K562 (cell line): ENCODE data around the gene SLC1A5. TPM values are rescaled to one million over a fixed set of nuclear protein-coding genes. Genes with fewer than 3 reads are reported as not detected.

Source experiments
- ARHGAP35 ChIP-seq: fragments of 450-650 bp; IDR thresholded peaks from 2 replicates; pipeline ENCODE4 v1.6.1; 2018; ENCODE audit not compliant: partially characterized antibody
- CCAR2 ChIP-seq: fragments of 200-400 bp; formaldehyde crosslinking; IDR thresholded peaks from 2 replicates; pipeline ENCODE4 v1.6.1; 2017; ENCODE audit warnings: mild to moderate bottlenecking, low read depth, low read length
- CCNT2 ChIP-seq: IDR thresholded peaks from 2 replicates; pipeline ENCODE4 v1.6.1; 2011; ENCODE audit warnings: borderline replicate concordance, low read depth, mild to moderate bottlenecking, moderate library complexity, mixed read lengths, low read length; ENCODE audit not compliant: insufficient read length; ENCODE audit errors: extremely low read depth
- CREM ChIP-seq: IDR thresholded peaks from 2 replicates; pipeline ENCODE4 v1.6.1; 2014; ENCODE audit warnings: antibody characterized with exemption, low read depth
- CTCFL ChIP-seq: IDR thresholded peaks from 2 replicates; pipeline ENCODE4 v1.6.1; 2011; ENCODE audit warnings: borderline replicate concordance, low read depth, mild to moderate bottlenecking, moderate library complexity, low read length; ENCODE audit not compliant: insufficient read depth, poor library complexity, severe bottlenecking
- E2F3 ChIP-seq: fragments of 250-450 bp; sonication (Bioruptor Pico); IDR thresholded peaks from 2 replicates; pipeline ENCODE4 v1.4.0; 2020; ENCODE audit warnings: mild to moderate bottlenecking
- EZH2 ChIP-seq: IDR thresholded peaks from 2 replicates; pipeline ENCODE4 v1.6.1; 2012; ENCODE audit warnings: low read depth, mild to moderate bottlenecking, inconsistent platforms, low read length, borderline replicate concordance
- GATAD2B ChIP-seq: fragments of 450-650 bp; IDR thresholded peaks from 2 replicates; pipeline ENCODE4 v1.6.1; 2017; ENCODE audit warnings: mild to moderate bottlenecking, borderline replicate concordance
- ILK ChIP-seq: fragments of 450-650 bp; IDR thresholded peaks from 2 replicates; pipeline ENCODE4 v1.6.1; 2016; ENCODE audit warnings: missing genetic modification characterization, low read depth, mild to moderate bottlenecking, missing compliant biosample characterization, moderate library complexity, borderline replicate concordance
- NELFE ChIP-seq: IDR thresholded peaks from 2 replicates; pipeline ENCODE4 v1.6.1; 2011; ENCODE audit warnings: mild to moderate bottlenecking; ENCODE audit not compliant: insufficient read depth, insufficient read length
- NR3C1 ChIP-seq: sonication (generic); formaldehyde crosslinking; IDR thresholded peaks from 2 replicates; pipeline ENCODE4 v1.8.1; 2022; ENCODE audit warnings: missing genetic modification reagents
- NUFIP1 ChIP-seq: fragments of 450-650 bp; IDR thresholded peaks from 2 replicates; pipeline ENCODE4 v1.6.1; 2018; ENCODE audit not compliant: partially characterized antibody
- PHB2 ChIP-seq: fragments of 450-650 bp; IDR thresholded peaks from 2 replicates; pipeline ENCODE4 v1.6.1; 2017; ENCODE audit warnings: low read depth
- PHF20 ChIP-seq: fragments of 450-650 bp; IDR thresholded peaks from 2 replicates; pipeline ENCODE4 v1.6.1; 2018; ENCODE audit not compliant: partially characterized antibody
- PKNOX1 ChIP-seq: fragments of 450-650 bp; IDR thresholded peaks from 2 replicates; pipeline ENCODE4 v1.6.1; 2016
- PRPF4 ChIP-seq: fragments of 200-400 bp; formaldehyde crosslinking; IDR thresholded peaks from one replicate; pipeline ENCODE4 v1.6.1; 2017; ENCODE audit warnings: low read length, low read depth, mild to moderate bottlenecking; ENCODE audit not compliant: insufficient read depth, poor library complexity, severe bottlenecking
- RBM22 ChIP-seq: fragments of 200-400 bp; formaldehyde crosslinking; IDR thresholded peaks from 2 replicates; pipeline ENCODE4 v1.6.1; 2018; ENCODE audit warnings: low read length, low read depth; ENCODE audit not compliant: poor library complexity, severe bottlenecking
- RNF2 ChIP-seq: sonication (generic); IDR thresholded peaks from 2 replicates; pipeline ENCODE4 v1.6.1; 2016
- SP1 ChIP-seq: sonication (generic); formaldehyde crosslinking; IDR thresholded peaks from 2 replicates; pipeline ENCODE4 v1.8.1; 2022; ENCODE audit warnings: mild to moderate bottlenecking, missing genetic modification reagents
- SPI1 ChIP-seq: IDR thresholded peaks from 2 replicates; pipeline ENCODE4 v1.6.1; 2011; ENCODE audit warnings: low read depth, low read length, control low read depth, borderline replicate concordance
- STAG1 ChIP-seq: sonication (generic); formaldehyde crosslinking; IDR thresholded peaks from 2 replicates; pipeline ENCODE4 v1.5.0; 2020; ENCODE audit warnings: missing genetic modification reagents, borderline replicate concordance
- TAF1 ChIP-seq: IDR thresholded peaks from 2 replicates; pipeline ENCODE4 v1.6.1; 2011; ENCODE audit warnings: mild to moderate bottlenecking, low read length, moderate library complexity; ENCODE audit not compliant: insufficient read depth, control insufficient read depth, severe bottlenecking; ENCODE audit errors: extremely low read depth
- TSC22D4 ChIP-seq: fragments of 450-650 bp; IDR thresholded peaks from 2 replicates; pipeline ENCODE4 v1.6.1; 2016; ENCODE audit warnings: missing genetic modification characterization, missing biosample characterization, control low read depth
- USF1 ChIP-seq: sonication (generic); formaldehyde crosslinking; IDR thresholded peaks from 2 replicates; pipeline ENCODE4 v1.9.0; 2022; ENCODE audit warnings: mild to moderate bottlenecking, missing genetic modification reagents
- ZFP1 ChIP-seq: fragments of 450-650 bp; formaldehyde crosslinking; IDR thresholded peaks from 2 replicates; pipeline ENCODE4 v1.4.0; 2020; ENCODE audit warnings: mild to moderate bottlenecking, mixed read lengths
- ZNF77 ChIP-seq: fragments of 250-450 bp; sonication (Bioruptor Pico); IDR thresholded peaks from 2 replicates; pipeline ENCODE4 v1.5.0; 2020
- ZSCAN29 ChIP-seq: fragments of 450-650 bp; IDR thresholded peaks from 2 replicates; pipeline ENCODE4 v1.6.1; 2017
- polyA plus RNA-seq, 8 experiments: library from polyadenylated mRNA; depleted of rRNA in 4 of 8; stranded (reverse) in 5 of 8; unstranded in 3 of 8; fragments of >200 nt; fragmentation: Nextera tagmentation in 2 of 8; fragmentation: Illumina TruSeq in 1 of 8; extraction: Ambion mirVana in 2 of 8; extraction: Trizol in 1 of 8; gene quantifications; 2 replicates each; pipeline versions ENCODE4 v1.2.1 to v1.2.3, GENCODE V29; 2011 to 2014; ENCODE audit warnings: inconsistent platforms in 1 of 8, missing spikeins in 1 of 8
- total RNA-seq, 7 experiments: library from RNA; depleted of rRNA in 6 of 7; stranded (reverse); fragments of >200 nt in 6 of 7; fragmentation: Illumina TruSeq in 2 of 7; extraction: Trizol in 2 of 7; gene quantifications; 2 replicates each; pipeline versions ENCODE4 v1.2.1 to v1.2.3, GENCODE V29; 2011 to 2021; ENCODE audit warnings: low replicate concordance in 1 of 7

The SLC1A5 gene
- total and polyA plus RNA-seq, 9 of the 15 experiments (the other 6 are each of a cell fraction or from before 2014, with no cell fraction given): 31.2 to 417 (median 134) TPM

GRCh38 chr19:46788262-46788967 lies at the start of gene SLC1A5 (continued):
- TF ChIP-seq PKNOX1: peak; percentile 20; the same call in 1 of the 2 replicates
- TF ChIP-seq E2F3 (CRISPR knock-in tag): peak; percentile 95
- TF ChIP-seq CCNT2: peak; percentile 57
- TF ChIP-seq ZFP1: no peak
- no peak for TF ChIP-seq PHB2
- TF ChIP-seq CREM: peak; percentile 54
- TF ChIP-seq GATAD2B: no peak
- TF ChIP-seq PRPF4: peak; percentile 90
- TF ChIP-seq RNF2: peak; percentile 24; the same call in 1 of the 2 replicates
- no peak for TF ChIP-seq ILK (tag)
- TF ChIP-seq ARHGAP35: no peak
- TF ChIP-seq ZNF77 (CRISPR knock-in tag): no peak
- no peak for TF ChIP-seq ZSCAN29
- 0 out of 2 replicates have a peak, but pooled peaks have one; percentile 30 for TF ChIP-seq USF1 (CRISPR knock-in tag)
- TF ChIP-seq TSC22D4: no peak
- no peak for TF ChIP-seq STAG1 (CRISPR knock-in tag)
- TF ChIP-seq CTCFL: peak; percentile 77
- TF ChIP-seq EZH2: no peak
- peak; percentile 18 for TF ChIP-seq PHF20
- TF ChIP-seq NELFE: peak; percentile 78
- TF ChIP-seq TAF1: peak; percentile 100
- 0 out of 2 replicates have a peak, but pooled peaks have one; percentile 67 for TF ChIP-seq NR3C1 (CRISPR knock-in tag)
- no peak for TF ChIP-seq CCAR2
- peak; percentile 96 for TF ChIP-seq SP1
- peak; percentile 98 for TF ChIP-seq RBM22
- 0 out of 2 replicates have a peak, but pooled peaks have one; percentile 18 for TF ChIP-seq SPI1
- no peak for TF ChIP-seq NUFIP1
